K562 (cell line): ENCODE results near the gene CRLF1. TPM values are rescaled to one million over a fixed set of nuclear protein-coding genes. Genes with fewer than 3 reads are reported as not detected.

Experiments used
- FOSL1 ChIP-seq: fragments of 200-800 bp; sonication (Bioruptor generic); conservative IDR thresholded peaks from 2 replicates; pipeline ENCODE4 v1.6.1; 2016; ENCODE audit warnings: missing genetic modification characterization, missing compliant biosample characterization
- FUS ChIP-seq: fragments of 200-400 bp; formaldehyde crosslinking; optimal IDR thresholded peaks from 2 replicates; pipeline ENCODE3; 2017; ENCODE audit warnings: low read depth, low read length
- GATAD2A ChIP-seq: fragments of 450-650 bp; IDR thresholded peaks from 2 replicates; pipeline ENCODE4 v1.6.1; 2017
- JUNB ChIP-seq: fragments of 450-650 bp; formaldehyde crosslinking; conservative IDR thresholded peaks from 2 replicates; pipeline ENCODE4 v1.4.0; 2020; ENCODE audit warnings: mild to moderate bottlenecking
- RBM15 ChIP-seq: fragments of 200-400 bp; formaldehyde crosslinking; IDR thresholded peaks from 2 replicates; pipeline ENCODE4 v1.6.1; 2018; ENCODE audit warnings: mild to moderate bottlenecking, low read length, moderate library complexity; ENCODE audit not compliant: insufficient read depth
- STAG1 ChIP-seq: sonication (generic); formaldehyde crosslinking; IDR thresholded peaks from 2 replicates; pipeline ENCODE4 v1.5.0; 2020; ENCODE audit warnings: missing genetic modification reagents, borderline replicate concordance
- ZNF174 ChIP-seq: fragments of 250-450 bp; sonication (Bioruptor Pico); IDR thresholded peaks from 2 replicates; pipeline ENCODE4 v1.4.0; 2020; ENCODE audit warnings: mild to moderate bottlenecking
- ZNF197 ChIP-seq: fragments of 200-800 bp; sonication (Bioruptor generic); IDR thresholded peaks from 2 replicates; pipeline ENCODE4 v1.6.1; 2016; ENCODE audit warnings: low read depth, missing genetic modification characterization, missing compliant biosample characterization
- polyA plus RNA-seq, 8 experiments: library from polyadenylated mRNA; depleted of rRNA in 4 of 8; stranded (reverse) in 5 of 8; unstranded in 3 of 8; fragments of >200 nt; fragmentation: Nextera tagmentation in 2 of 8; fragmentation: Illumina TruSeq in 1 of 8; extraction: Ambion mirVana in 2 of 8; extraction: Trizol in 1 of 8; gene quantifications; 2 replicates each; pipeline versions ENCODE4 v1.2.1 to v1.2.3, GENCODE V29; 2011 to 2014; ENCODE audit warnings: inconsistent platforms in 1 of 8, missing spikeins in 1 of 8
- total RNA-seq, 7 experiments: library from RNA; depleted of rRNA in 6 of 7; stranded (reverse); fragments of >200 nt in 6 of 7; fragmentation: Illumina TruSeq in 2 of 7; extraction: Trizol in 2 of 7; gene quantifications; 2 replicates each; pipeline versions ENCODE4 v1.2.1 to v1.2.3, GENCODE V29; 2011 to 2021; ENCODE audit warnings: low replicate concordance in 1 of 7
- TF ChIP-seq, protein P1 (sequence below): fragments of 450-650 bp; formaldehyde crosslinking; IDR thresholded peaks from 2 replicates; pipeline ENCODE4 v1.4.0; 2020; ENCODE audit warnings: mild to moderate bottlenecking, moderate library complexity
- TF ChIP-seq, protein P2 (sequence below): fragments of 250-450 bp; sonication (Bioruptor Pico); IDR thresholded peaks from 2 replicates; pipeline ENCODE4 v1.4.0; 2020; ENCODE audit warnings: mild to moderate bottlenecking, moderate library complexity
- TF ChIP-seq, protein P3 (sequence below): IDR thresholded peaks from 2 replicates; pipeline ENCODE4 v1.6.1; 2011; ENCODE audit warnings: borderline replicate concordance, low read depth, mild to moderate bottlenecking, moderate library complexity, low read length; ENCODE audit not compliant: insufficient read depth, poor library complexity, severe bottlenecking
- TF ChIP-seq, protein P4 (sequence below): fragments of 450-650 bp; IDR thresholded peaks from 2 replicates; pipeline ENCODE4 v1.6.1; 2016; ENCODE audit warnings: mild to moderate bottlenecking
- TF ChIP-seq, protein P5 (sequence below), 3 experiments: IDR thresholded peaks in 2 of 3; conservative IDR thresholded peaks in 1 of 3; 2 replicates each; pipeline ENCODE4 v1.5.1; 2011 to 2012; ENCODE audit warnings: low read length in 3 of 3, mild to moderate bottlenecking in 3 of 3, control low read depth in 2 of 3, improper control_type of control experiment in 1 of 3, inconsistent platforms in 1 of 3, low read depth in 1 of 3, mixed read lengths in 1 of 3, moderate library complexity in 1 of 3; ENCODE audit not compliant: insufficient read depth in 2 of 3
- TF ChIP-seq, protein P6 (sequence below): fragments of 450-650 bp; IDR thresholded peaks from 2 replicates; pipeline ENCODE4 v1.7.1; 2018; ENCODE audit warnings: mild to moderate bottlenecking, low read depth; ENCODE audit not compliant: partially characterized antibody

Gene CRLF1
- total and polyA plus RNA-seq, 9 of the 15 experiments (the other 6 are each of a cell fraction or from before 2014, with no cell fraction given): 0.85 to 3.6 (median 1.7) TPM

DNA sequence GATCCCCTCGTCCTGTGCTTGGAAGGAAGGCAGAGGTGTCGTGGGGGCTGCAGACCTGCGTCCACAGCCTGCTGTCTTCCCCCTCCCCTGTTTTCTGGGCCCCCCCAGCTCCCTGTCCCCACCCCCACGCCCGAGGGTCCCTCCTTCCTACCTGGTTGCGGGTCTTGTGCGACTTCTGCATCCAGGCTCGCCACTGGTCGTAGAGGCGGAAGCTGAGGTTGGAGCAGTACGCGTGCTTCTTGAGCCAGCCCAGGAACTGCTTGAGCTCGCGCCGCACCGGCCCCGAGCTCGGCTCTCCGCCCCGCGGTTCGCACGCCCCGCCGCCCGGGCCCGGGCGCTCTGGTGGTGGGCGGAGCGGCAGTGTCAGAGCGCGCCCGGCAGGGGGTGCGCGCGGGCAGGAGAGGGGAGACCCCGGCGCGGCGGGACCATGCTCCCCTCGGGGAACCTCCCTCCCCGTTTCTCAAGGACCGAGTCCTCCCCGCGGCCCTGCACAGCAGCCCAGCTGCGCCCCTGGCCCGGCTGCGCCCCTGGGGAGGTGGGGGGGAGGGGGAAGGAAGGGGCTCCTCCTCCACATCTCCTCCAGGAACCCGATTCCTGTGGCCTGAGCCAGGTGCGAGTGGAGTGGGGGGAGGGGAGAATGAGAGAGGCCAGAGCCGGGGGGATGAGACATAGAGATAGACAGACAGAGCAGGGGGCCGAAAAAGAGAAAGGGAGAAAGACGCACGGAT, 12.3 kb downstream of the CRLF1 start (continued):
- TF ChIP-seq, protein P1, sequence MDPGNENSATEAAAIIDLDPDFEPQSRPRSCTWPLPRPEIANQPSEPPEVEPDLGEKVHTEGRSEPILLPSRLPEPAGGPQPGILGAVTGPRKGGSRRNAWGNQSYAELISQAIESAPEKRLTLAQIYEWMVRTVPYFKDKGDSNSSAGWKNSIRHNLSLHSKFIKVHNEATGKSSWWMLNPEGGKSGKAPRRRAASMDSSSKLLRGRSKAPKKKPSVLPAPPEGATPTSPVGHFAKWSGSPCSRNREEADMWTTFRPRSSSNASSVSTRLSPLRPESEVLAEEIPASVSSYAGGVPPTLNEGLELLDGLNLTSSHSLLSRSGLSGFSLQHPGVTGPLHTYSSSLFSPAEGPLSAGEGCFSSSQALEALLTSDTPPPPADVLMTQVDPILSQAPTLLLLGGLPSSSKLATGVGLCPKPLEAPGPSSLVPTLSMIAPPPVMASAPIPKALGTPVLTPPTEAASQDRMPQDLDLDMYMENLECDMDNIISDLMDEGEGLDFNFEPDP (CRISPR knock-in tag): no peak
- TF ChIP-seq, protein P2, sequence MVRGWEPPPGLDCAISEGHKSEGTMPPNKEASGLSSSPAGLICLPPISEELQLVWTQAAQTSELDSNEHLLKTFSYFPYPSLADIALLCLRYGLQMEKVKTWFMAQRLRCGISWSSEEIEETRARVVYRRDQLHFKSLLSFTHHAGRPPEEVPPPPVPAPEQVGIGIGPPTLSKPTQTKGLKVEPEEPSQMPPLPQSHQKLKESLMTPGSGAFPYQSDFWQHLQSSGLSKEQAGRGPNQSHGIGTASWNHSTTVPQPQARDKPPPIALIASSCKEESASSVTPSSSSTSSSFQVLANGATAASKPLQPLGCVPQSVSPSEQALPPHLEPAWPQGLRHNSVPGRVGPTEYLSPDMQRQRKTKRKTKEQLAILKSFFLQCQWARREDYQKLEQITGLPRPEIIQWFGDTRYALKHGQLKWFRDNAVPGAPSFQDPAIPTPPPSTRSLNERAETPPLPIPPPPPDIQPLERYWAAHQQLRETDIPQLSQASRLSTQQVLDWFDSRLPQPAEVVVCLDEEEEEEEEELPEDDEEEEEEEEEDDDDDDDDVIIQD (CRISPR knock-in tag): no peak
- TF ChIP-seq, protein P3, sequence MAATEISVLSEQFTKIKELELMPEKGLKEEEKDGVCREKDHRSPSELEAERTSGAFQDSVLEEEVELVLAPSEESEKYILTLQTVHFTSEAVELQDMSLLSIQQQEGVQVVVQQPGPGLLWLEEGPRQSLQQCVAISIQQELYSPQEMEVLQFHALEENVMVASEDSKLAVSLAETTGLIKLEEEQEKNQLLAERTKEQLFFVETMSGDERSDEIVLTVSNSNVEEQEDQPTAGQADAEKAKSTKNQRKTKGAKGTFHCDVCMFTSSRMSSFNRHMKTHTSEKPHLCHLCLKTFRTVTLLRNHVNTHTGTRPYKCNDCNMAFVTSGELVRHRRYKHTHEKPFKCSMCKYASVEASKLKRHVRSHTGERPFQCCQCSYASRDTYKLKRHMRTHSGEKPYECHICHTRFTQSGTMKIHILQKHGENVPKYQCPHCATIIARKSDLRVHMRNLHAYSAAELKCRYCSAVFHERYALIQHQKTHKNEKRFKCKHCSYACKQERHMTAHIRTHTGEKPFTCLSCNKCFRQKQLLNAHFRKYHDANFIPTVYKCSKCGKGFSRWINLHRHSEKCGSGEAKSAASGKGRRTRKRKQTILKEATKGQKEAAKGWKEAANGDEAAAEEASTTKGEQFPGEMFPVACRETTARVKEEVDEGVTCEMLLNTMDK: peak; percentile 6
- TF ChIP-seq, protein P4, sequence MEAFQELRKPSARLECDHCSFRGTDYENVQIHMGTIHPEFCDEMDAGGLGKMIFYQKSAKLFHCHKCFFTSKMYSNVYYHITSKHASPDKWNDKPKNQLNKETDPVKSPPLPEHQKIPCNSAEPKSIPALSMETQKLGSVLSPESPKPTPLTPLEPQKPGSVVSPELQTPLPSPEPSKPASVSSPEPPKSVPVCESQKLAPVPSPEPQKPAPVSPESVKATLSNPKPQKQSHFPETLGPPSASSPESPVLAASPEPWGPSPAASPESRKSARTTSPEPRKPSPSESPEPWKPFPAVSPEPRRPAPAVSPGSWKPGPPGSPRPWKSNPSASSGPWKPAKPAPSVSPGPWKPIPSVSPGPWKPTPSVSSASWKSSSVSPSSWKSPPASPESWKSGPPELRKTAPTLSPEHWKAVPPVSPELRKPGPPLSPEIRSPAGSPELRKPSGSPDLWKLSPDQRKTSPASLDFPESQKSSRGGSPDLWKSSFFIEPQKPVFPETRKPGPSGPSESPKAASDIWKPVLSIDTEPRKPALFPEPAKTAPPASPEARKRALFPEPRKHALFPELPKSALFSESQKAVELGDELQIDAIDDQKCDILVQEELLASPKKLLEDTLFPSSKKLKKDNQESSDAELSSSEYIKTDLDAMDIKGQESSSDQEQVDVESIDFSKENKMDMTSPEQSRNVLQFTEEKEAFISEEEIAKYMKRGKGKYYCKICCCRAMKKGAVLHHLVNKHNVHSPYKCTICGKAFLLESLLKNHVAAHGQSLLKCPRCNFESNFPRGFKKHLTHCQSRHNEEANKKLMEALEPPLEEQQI: no peak
- TF ChIP-seq STAG1: peak; percentile 16; the same call in 1 of the 2 replicates
- no peak for TF ChIP-seq ZNF197
- TF ChIP-seq ZNF174 (CRISPR knock-in tag): no peak
- TF ChIP-seq FUS: no peak
- TF ChIP-seq, protein P5, sequence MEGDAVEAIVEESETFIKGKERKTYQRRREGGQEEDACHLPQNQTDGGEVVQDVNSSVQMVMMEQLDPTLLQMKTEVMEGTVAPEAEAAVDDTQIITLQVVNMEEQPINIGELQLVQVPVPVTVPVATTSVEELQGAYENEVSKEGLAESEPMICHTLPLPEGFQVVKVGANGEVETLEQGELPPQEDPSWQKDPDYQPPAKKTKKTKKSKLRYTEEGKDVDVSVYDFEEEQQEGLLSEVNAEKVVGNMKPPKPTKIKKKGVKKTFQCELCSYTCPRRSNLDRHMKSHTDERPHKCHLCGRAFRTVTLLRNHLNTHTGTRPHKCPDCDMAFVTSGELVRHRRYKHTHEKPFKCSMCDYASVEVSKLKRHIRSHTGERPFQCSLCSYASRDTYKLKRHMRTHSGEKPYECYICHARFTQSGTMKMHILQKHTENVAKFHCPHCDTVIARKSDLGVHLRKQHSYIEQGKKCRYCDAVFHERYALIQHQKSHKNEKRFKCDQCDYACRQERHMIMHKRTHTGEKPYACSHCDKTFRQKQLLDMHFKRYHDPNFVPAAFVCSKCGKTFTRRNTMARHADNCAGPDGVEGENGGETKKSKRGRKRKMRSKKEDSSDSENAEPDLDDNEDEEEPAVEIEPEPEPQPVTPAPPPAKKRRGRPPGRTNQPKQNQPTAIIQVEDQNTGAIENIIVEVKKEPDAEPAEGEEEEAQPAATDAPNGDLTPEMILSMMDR (IDR thresholded peaks at IDR 0.05 in 2 of 3, conservative IDR thresholded peaks at IDR 0.05 in 1 of 3; ENCODE audit: insufficient read depth in 2 of 3, low read depth in 1 of 3, low read length in 3 of 3): peak; percentile 69 to 92 (median 84)
- TF ChIP-seq GATAD2A: no peak
- no peak for TF ChIP-seq JUNB (CRISPR knock-in tag)
- TF ChIP-seq, protein P6, sequence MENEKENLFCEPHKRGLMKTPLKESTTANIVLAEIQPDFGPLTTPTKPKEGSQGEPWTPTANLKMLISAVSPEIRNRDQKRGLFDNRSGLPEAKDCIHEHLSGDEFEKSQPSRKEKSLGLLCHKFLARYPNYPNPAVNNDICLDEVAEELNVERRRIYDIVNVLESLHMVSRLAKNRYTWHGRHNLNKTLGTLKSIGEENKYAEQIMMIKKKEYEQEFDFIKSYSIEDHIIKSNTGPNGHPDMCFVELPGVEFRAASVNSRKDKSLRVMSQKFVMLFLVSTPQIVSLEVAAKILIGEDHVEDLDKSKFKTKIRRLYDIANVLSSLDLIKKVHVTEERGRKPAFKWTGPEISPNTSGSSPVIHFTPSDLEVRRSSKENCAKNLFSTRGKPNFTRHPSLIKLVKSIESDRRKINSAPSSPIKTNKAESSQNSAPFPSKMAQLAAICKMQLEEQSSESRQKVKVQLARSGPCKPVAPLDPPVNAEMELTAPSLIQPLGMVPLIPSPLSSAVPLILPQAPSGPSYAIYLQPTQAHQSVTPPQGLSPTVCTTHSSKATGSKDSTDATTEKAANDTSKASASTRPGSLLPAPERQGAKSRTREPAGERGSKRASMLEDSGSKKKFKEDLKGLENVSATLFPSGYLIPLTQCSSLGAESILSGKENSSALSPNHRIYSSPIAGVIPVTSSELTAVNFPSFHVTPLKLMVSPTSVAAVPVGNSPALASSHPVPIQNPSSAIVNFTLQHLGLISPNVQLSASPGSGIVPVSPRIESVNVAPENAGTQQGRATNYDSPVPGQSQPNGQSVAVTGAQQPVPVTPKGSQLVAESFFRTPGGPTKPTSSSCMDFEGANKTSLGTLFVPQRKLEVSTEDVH: no peak
- no peak for TF ChIP-seq RBM15
- no peak for TF ChIP-seq FOSL1 (tag)
